ENCODE results near the gene TSPAN18. TPM values are rescaled to one million over a fixed set of nuclear protein-coding genes. Genes with fewer than 3 reads are reported as not detected.

TSPAN18 gene
- total RNA-seq, 2 experiments from 2014 or later, result 1.4 to 2.3 TPM

DNA sequence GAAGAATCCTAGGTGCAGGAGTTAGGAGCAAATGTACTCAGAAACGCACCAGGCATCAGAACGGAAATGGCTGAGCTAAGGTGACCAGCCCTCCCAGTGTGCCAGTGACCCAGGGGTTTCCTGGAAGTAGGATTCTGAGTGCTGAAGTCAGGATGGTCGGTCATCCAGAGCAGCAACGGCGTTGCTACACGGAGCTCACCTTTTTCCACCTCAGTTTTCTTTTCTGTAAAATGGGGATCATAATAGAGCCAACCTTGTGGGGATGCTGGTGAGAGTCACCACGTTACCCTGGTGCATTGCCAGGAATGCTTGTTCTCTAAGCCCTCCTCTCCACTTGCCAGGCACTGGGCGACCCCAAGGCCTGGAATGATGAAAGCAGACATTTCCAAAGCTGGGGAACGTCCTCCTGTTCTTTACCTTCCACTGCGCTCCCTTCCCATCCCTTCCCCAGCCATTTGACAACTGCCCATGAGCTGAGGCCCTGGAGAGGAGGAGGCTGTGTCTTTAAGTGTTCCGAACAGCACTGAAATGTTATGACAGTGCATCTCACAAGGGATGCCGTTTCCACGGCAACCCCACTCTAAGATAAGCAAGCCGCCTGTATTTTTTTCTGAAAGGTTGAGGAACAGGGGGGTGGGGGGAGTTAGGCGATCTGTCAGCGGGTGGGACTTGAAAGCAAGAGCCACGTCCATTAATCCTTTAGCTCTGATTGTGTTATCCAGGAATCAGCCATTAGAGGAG is 66.8 kb downstream of the TSPAN18 start:
- no peaks in the 10 kb centered on the region for H3K4me1 Mint-ChIP-seq
- ChIA-PET CTCF (interaction anchor here (1.0 kb wide), 1 partner anchor 8 kb away, joined by 6 read pairs; no protein-coding TSS in a partner anchor), POLR2A (no interaction called here)
- H3K36me3 Mint-ChIP-seq (ENCODE audit: low read depth), result no peaks in the 10 kb centered on the region
- H3K27me3 Mint-ChIP-seq, result peaks cover 7% of the 10 kb centered on the region
- H3K9me3 Mint-ChIP-seq (ENCODE audit: low read depth), result no peaks in the 10 kb centered on the region
- DNase-seq (no peak), ATAC-seq (no peak)
- no peak overlapping the region for H3K4me3 Mint-ChIP-seq
- intact Hi-C loops (cut with DNase I, micrococcal nuclease), result no loop called here
- no peak overlapping the region for H3K27ac Mint-ChIP-seq

DNA sequence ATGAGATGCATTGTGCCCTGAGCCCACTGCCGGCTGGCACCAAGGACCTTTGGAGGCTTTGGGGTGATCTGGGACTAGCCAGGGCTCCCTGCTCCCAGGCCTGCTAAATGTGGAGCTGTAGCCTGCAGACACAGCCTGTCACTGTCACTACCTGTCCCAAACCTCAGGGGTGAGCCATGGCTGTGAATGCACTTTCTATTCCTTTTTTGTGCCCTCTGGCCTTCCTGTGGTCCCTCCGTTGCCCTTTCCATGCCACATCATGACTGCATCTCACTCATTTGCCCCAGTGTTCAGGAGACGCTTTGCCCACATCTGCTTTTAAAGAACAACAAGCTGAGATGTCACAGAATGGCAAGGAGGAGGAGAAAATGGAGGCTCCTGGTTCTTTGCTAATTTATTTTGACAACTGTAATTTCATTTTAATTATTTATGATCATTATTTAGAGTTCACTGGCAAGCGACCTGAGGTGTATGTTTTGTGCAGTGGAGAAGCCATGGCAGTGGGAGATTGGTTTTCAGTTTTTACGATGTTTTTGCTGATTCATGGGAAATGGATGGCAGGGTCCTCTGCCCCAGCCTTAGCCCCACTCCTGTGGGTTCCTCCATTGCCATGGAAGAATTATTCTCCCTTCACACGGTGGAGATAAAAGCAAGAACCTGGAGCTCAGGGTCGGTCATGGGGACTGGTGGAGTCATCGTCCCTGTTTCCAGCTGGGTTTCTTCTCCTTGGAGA is 69.2 kb downstream of the TSPAN18 start:
- Mint-ChIP-seq H3K27me3 (peaks cover 7% of the 10 kb centered on the region), H3K4me1 (no peaks in the 10 kb centered on the region)
- POLR2A ChIA-PET, result interaction anchor here (0.6 kb wide), 1 partner anchor 116 kb away, joined by 4 read pairs; no protein-coding TSS in a partner anchor

DNA sequence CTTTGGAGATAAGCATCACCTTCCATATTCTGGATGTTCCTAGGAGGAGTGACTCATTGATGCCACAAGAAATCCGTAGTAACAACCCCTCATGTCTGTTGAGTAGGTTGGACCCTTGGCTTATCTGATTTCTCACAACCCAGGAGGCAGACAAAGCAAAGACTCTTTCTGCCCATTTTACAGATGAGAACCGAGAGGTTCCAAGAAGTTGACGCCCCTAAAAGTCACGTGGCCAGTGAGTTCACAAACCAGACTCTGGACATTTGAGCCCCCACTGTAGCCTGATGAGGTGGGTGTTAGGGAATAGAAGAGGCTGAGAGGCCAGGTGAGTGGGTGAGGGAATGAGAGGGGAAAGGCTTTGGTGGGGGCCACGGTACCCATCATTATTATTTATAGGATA is 70.3 kb downstream of the TSPAN18 start:
- intact Hi-C loops (cut with DNase I, micrococcal nuclease), result no loop called here
- peaks cover 7% of the 10 kb centered on the region for H3K27me3 Mint-ChIP-seq
- H3K9me3 Mint-ChIP-seq (ENCODE audit: low read depth), result no peaks in the 10 kb centered on the region
- ChIA-PET POLR2A (no interaction called here), CTCF (interaction anchor here (0.5 to 0.6 kb wide), 2 partner anchors 180 to 232 kb away, joined by 3 read pairs; partner anchors contain the start of gene CD82)
- H3K4me1 Mint-ChIP-seq, result no peaks in the 10 kb centered on the region
- no peaks in the 10 kb centered on the region for H3K36me3 Mint-ChIP-seq (ENCODE audit: low read depth)
- ATAC-seq (no peak), DNase-seq (no peak)
- no peak overlapping the region for H3K27ac Mint-ChIP-seq
- no peak overlapping the region for H3K4me3 Mint-ChIP-seq

More for the DNA sequence above, 69.2 kb downstream of the TSPAN18 start:
- no peaks in the 10 kb centered on the region for H3K36me3 Mint-ChIP-seq (ENCODE audit: low read depth)
- ATAC-seq, result no peak
- no peak overlapping the region for H3K4me3 Mint-ChIP-seq
- no peaks in the 10 kb centered on the region for H3K9me3 Mint-ChIP-seq (ENCODE audit: low read depth)
- no peak overlapping the region for H3K27ac Mint-ChIP-seq
- intact Hi-C loops (cut with DNase I, micrococcal nuclease), result no loop called here
- CTCF ChIA-PET, result interaction anchor here (0.6 kb wide), 1 partner anchor 66 kb away, joined by 5 read pairs; no protein-coding TSS in a partner anchor
- DNase-seq, result no peak

DNA sequence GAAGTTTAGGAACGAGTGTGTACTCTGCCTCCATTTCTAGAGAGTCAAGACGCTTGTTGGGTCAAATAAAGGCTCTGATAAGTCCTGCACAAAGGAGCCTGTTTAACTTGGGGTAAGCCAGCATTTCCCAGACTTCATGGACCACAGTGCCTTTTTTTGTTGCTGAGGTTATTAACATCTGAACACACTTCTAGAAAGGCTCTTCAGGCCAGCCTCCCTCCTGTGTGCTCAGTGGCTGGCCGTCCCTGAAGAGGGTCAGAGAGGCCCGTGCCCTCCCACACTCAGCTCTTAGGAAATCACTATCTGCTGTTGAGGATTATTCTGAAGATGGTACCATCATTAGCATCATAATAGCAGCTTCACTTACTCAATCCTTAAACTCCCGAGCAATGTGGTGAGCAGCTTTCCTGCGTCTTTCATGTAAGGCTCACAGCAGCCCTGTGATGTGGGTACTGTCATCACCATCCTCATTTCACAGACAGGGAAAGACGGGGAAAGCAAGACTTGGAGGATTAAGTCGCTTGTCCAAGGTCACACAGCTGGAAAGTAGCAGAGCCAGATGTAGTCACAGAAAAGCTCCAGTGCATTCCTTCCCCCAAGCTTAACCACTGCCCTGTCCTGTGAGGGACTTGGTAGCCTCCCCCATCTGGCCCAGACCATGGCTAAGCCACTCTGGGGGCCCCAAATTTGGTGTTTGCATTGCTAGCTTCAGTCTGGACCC is 71.3 kb downstream of the TSPAN18 start:
- H3K4me3 Mint-ChIP-seq, result no peak overlapping the region
- DNase-seq (no peak), ATAC-seq (no peak)
- H3K9me3 Mint-ChIP-seq (ENCODE audit: low read depth), result no peaks in the 10 kb centered on the region
- H3K36me3 Mint-ChIP-seq (ENCODE audit: low read depth), result no peaks in the 10 kb centered on the region
- intact Hi-C loops (cut with DNase I, micrococcal nuclease), result no loop called here
- CTCF ChIA-PET, result interaction anchor here (0.8 to 1.7 kb wide), 2 partner anchors 22 to 47 kb away, joined by 3 to 7 read pairs; no protein-coding TSS in a partner anchor
- H3K4me1 Mint-ChIP-seq, result no peaks in the 10 kb centered on the region
- peaks cover 7% of the 10 kb centered on the region for H3K27me3 Mint-ChIP-seq
- no peak overlapping the region for H3K27ac Mint-ChIP-seq
- POLR2A ChIA-PET, result no interaction called here

DNA sequence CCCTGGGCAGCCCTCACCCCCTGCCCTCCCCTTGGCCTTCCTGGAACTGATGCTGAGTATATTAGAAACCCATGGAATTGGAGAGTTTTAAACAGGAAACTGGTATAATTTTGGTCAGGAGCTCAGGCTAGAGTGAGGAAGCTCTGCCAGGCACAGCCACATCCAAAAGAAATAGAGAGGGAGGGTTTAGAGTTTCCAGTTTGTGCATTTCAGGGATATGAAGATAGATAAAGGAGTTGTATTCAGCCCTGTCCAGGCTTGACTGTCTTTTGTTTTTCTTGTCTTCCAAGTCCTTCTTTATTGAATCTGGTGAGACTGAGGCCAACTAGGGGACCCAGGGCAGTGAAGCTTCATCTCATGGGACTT is 71.8 kb downstream of the TSPAN18 start:
- Mint-ChIP-seq H3K9me3 (ENCODE audit: low read depth) (no peaks in the 10 kb centered on the region), H3K4me3 (no peak overlapping the region), H3K4me1 (no peaks in the 10 kb centered on the region), H3K36me3 (ENCODE audit: low read depth) (no peaks in the 10 kb centered on the region), H3K27ac (no peak overlapping the region), H3K27me3 (peaks cover 7% of the 10 kb centered on the region)
- DNase-seq, result no peak
- intact Hi-C loops (cut with DNase I, micrococcal nuclease), result no loop called here
- POLR2A ChIA-PET, result no interaction called here
- ATAC-seq, result no peak
- CTCF ChIA-PET, result interaction anchor here (1.7 kb wide), 1 partner anchor 23 kb away, joined by 7 read pairs; no protein-coding TSS in a partner anchor

DNA sequence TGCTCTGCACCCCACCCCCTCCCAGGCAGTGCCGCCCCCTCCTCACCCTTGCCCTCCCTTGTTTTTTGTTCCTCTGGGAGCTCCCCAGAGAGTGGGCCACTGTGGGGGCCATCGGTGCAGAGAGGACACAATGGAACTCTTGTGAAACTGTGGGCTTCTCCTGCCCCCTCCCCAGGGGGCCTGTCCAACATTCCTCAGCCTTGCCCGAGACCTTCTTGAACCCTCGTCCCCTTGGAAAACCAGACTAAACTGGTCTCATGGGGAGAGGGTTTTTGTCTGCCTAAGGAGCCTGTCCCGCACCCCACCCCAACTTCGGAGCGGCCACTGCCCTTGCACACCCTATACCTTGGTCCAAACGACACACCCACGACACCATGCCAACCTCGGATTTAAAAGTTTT is 72.2 kb downstream of the TSPAN18 start:
- no peak for ATAC-seq
- H3K9me3 Mint-ChIP-seq (ENCODE audit: low read depth), result no peaks in the 10 kb centered on the region

DNA sequence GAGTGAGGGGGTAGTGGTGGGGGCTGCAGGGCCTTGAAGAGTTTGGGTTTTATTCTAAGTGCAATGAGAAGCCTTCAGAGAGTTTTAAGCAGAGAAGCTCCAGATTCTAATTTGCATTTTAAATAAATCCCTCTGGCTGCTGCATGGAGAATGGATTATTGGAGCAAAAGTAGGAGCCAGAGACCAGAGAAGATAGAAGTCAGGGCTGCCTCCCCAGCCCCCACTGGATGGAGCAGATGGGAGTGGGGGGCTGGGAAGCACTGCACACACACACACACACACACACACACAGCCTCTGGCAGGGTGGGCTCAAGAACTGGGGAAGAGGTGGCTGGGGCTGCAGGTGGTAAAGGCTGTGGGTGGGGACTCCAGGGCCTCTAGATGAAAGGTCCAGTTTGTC is 75.6 kb downstream of the TSPAN18 start:
- H3K36me3 Mint-ChIP-seq (ENCODE audit: low read depth), result no peaks in the 10 kb centered on the region
- POLR2A ChIA-PET, result no interaction called here
- no peaks in the 10 kb centered on the region for H3K9me3 Mint-ChIP-seq (ENCODE audit: low read depth)
- H3K27ac Mint-ChIP-seq, result no peak overlapping the region
- peaks cover 2% of the 10 kb centered on the region for H3K27me3 Mint-ChIP-seq
- CTCF ChIA-PET, result no interaction called here
- H3K4me3 Mint-ChIP-seq, result no peak overlapping the region
- no peaks in the 10 kb centered on the region for H3K4me1 Mint-ChIP-seq
- DNase-seq (no peak), ATAC-seq (no peak)
- intact Hi-C loops (cut with DNase I, micrococcal nuclease), result no loop called here

More for the DNA sequence above, 72.2 kb downstream of the TSPAN18 start:
- Mint-ChIP-seq H3K27ac (no peak overlapping the region), H3K4me1 (no peaks in the 10 kb centered on the region), H3K36me3 (ENCODE audit: low read depth) (no peaks in the 10 kb centered on the region), H3K27me3 (peaks cover 7% of the 10 kb centered on the region), H3K4me3 (no peak overlapping the region)
- ChIA-PET POLR2A (no interaction called here), CTCF (interaction anchor here (1.7 kb wide), 1 partner anchor 23 kb away, joined by 7 read pairs; no protein-coding TSS in a partner anchor)
- no peak for DNase-seq
- intact Hi-C loops (cut with DNase I, micrococcal nuclease), result no loop called here

DNA sequence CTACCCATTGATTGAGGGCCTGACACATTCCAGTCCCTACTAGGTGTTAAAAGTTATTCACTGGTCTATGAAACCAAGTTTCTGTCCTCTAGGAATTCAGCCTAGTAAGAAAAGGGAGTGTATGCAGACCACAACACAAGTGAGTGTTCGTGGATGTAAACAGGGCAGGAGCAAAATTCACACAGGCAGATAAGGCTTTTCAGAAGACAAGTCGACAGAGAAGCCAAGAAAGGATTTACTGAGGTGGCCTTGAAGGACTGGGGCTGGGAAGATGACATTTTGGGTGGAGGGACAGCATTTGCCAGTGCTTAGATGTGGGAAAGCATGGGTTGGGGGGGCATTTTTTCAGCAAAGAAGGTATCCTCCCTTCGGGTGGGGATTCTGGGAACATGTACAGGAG is 76.2 kb downstream of the TSPAN18 start:
- ChIA-PET POLR2A (no interaction called here), CTCF (no interaction called here)
- ATAC-seq (no peak), DNase-seq (no peak)
- Mint-ChIP-seq H3K27ac (no peak overlapping the region), H3K27me3 (no peaks in the 10 kb centered on the region), H3K4me1 (no peaks in the 10 kb centered on the region), H3K4me3 (no peak overlapping the region), H3K9me3 (ENCODE audit: low read depth) (no peaks in the 10 kb centered on the region), H3K36me3 (ENCODE audit: low read depth) (no peaks in the 10 kb centered on the region)
- intact Hi-C loops (cut with DNase I, micrococcal nuclease), result no loop called here

DNA sequence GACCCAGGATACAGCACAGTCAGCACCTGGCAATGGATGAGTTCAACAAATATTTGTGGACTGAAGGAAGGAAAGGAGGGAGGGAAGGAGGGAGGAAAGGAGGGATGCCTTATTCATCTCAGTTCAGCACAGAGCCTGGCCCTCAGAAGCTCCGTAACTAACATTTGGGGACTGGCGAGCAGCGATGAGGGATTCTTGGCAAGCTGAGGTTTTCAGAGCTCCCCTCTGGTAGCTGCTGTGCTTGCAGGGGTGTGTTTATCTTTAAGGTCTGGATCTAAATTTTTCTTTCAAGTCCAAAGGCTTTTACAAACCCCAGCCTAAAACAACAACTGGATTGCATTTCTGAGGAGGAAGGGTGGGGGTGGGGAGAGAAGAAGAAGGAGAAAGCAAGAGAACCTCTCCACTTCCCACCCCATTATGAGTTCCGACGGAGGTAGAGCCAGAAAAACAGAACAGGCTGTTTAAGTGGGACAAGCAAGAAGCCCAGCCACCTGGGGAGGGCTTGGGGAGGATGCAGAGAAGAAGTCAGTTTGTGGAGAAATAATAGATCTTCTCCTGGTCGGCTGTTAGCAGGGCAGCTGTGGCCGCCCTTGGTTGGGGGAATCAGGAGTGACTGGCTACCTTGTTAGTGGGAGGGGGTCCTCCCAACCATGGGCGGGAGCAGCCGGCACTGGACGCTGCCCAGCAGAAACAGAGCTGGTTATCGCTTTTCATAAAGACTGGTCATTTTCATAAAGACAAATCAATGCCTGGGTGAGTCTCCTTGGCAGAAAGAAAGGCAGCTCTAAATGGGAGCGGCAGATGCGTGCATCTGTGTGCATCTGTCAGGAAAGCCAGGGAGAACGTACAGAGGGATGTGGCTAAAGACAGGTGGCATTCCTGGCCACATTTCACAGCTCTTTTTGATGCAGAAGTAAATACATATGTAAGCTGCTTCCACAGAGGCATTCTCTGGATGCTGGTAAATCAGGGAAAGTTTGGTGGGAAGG is 78.0 kb downstream of the TSPAN18 start:
- Mint-ChIP-seq H3K27ac (no peak overlapping the region), H3K36me3 (ENCODE audit: low read depth) (no peaks in the 10 kb centered on the region), H3K4me3 (no peak overlapping the region), H3K4me1 (no peaks in the 10 kb centered on the region), H3K9me3 (ENCODE audit: low read depth) (no peaks in the 10 kb centered on the region), H3K27me3 (no peaks in the 10 kb centered on the region)
- POLR2A ChIA-PET, result no interaction called here
- intact Hi-C loops (cut with DNase I, micrococcal nuclease), result no loop called here
- ATAC-seq (no peak), DNase-seq (no peak)
- CTCF ChIA-PET, result interaction anchor here (0.5 kb wide), 1 partner anchor 85 kb away, joined by 3 read pairs; no protein-coding TSS in a partner anchor

DNA sequence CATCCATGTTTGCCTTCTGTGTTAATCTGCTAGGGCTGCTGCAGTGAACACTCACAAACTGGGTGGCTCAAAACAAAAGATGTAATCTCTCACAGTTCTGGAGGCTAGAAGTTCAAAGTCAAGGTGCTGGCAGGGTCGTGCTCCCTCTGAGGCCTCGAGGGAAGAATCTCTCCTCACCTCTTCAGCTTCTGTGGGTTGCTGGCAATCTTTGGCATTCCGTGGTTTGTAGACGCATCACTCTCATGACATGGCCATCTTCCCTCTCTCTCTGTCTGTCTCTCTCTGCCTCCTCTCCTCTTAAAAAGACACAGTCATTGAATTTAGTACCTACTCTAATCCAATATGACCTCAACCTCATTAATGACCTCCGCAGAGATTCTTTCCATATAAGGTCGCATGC is 78.8 kb downstream of the TSPAN18 start:
- H3K27ac Mint-ChIP-seq, result no peak overlapping the region
- H3K36me3 Mint-ChIP-seq (ENCODE audit: low read depth), result no peaks in the 10 kb centered on the region
- DNase-seq (no peak), ATAC-seq (no peak)
- no peaks in the 10 kb centered on the region for H3K9me3 Mint-ChIP-seq (ENCODE audit: low read depth)
- H3K4me3 Mint-ChIP-seq, result no peak overlapping the region
- no peaks in the 10 kb centered on the region for H3K4me1 Mint-ChIP-seq
- ChIA-PET CTCF (interaction anchor here (0.5 kb wide), 1 partner anchor 84 kb away, joined by 3 read pairs; no protein-coding TSS in a partner anchor), POLR2A (no interaction called here)
- no peaks in the 10 kb centered on the region for H3K27me3 Mint-ChIP-seq
- intact Hi-C loops (cut with DNase I, micrococcal nuclease), result no loop called here
